ENCODE results near the gene LDLRAD4.
"Not testable (repeated sequence)": the region's sequence is repeated elsewhere in the genome, so short reads cannot be mapped to it uniquely, and the experiment has no call there.

DNA sequence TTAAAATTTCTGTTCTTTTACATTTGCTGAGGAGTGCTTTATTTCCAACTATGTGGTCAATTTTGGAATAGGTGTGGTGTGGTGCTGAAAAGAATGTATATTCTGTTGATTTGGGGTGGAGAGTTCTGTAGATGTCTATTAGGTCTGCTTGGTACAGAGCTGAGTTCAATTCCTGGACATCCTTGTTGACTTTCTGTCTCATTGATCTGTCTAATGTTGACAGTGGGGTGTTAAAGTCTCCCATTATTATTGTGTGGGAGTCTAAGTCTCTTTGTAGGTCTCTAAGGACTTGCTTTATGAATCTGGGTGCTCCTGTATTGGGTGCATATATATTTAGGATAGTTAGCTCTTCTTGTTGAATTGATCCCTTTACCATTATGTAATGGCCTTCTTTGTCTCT is 127.9 kb downstream of the LDLRAD4 start:
- not testable (repeated sequence) for TF ChIP-seq CTCF (conservative IDR thresholded peaks at IDR 0.05); ZFX (IDR thresholded peaks at IDR 0.05)
